Measurements from ENCODE around the gene TENT5D.

- TF ChIP-seq CTCF (IDR thresholded peaks at IDR 0.05; ENCODE audit: insufficient read depth, low read length, poor library complexity, severe bottlenecking) (no peak), EZH2phosphoT487 (conservative IDR thresholded peaks at IDR 0.05; ENCODE audit: low read length) (no peak)
These were observed 12.2 kb downstream of the TENT5D start for GRCh38 chrX:80432441-80432840.

Measured in SU-DHL-6 (cell line).